Ectodermal cell (in vitro differentiated cells): Measurements from ENCODE around the gene ARR3.
"Not testable (repeated sequence)": the region's sequence is repeated elsewhere in the genome, so short reads cannot be mapped to it uniquely, and the experiment has no call there.

Experiments
- H3K27ac ChIP-seq: 2 replicates; pipeline ENCODE4 v1.7.0; 2013; ENCODE audit warnings: mild to moderate bottlenecking, low read depth, low read length; ENCODE audit not compliant: insufficient read depth, poor library complexity, severe bottlenecking
- H3K27me3 ChIP-seq: 2 replicates; pipeline ENCODE4 v1.7.0; 2013; ENCODE audit warnings: mild to moderate bottlenecking, low read length; ENCODE audit not compliant: insufficient read depth, control insufficient read depth, poor library complexity, severe bottlenecking
- H3K36me3 ChIP-seq: one replicate; pipeline ENCODE4 v1.7.0; 2013; ENCODE audit warnings: low read length; ENCODE audit not compliant: control insufficient read depth, insufficient read depth
- H3K4me1 ChIP-seq: one replicate; pipeline ENCODE4 v1.7.0; 2013; ENCODE audit warnings: low read length; ENCODE audit not compliant: control insufficient read depth, insufficient read depth
- H3K4me3 ChIP-seq: 2 replicates; pipeline ENCODE4 v1.7.0; 2013; ENCODE audit warnings: low read depth, low read length, control low read depth; ENCODE audit not compliant: insufficient read depth
- H3K9me3 ChIP-seq: 2 replicates; pipeline ENCODE4 v1.7.0; 2013; ENCODE audit warnings: mild to moderate bottlenecking, low read length, moderate library complexity; ENCODE audit not compliant: control insufficient read depth
- WGBS, 2 experiments: methylation state at CpG; one replicate each; pipeline ENCODE4 v1.1.7; 2013; ENCODE audit warnings: missing lambda C conversion rate in 2 of 2; 5-methylcytosine and 5-hydroxymethylcytosine counted together

Gene ARR3

DNA sequence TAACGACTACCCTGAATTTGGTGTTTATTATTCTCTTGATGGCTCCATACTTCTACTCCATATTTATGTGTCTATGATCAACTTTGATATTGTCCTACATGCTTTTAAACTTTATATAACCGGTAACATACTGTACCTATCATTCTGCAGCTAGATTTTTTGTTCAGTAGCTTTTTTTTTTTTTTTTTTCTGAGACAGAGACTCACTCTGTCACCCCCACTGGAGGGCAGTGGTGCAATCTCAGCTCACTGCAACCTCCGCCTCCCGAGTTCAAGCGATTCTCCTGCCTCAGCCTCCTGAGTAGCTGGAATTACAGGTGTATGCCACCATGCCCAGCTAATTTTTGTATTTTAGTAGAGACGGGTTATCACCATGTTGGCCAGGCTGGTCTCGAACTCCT lies 5.9 kb downstream of the ARR3 start:
- 83 to 89% methylated on average over 5 to 7 of the region's 7 CpGs for WGBS, 2 experiments

DNA sequence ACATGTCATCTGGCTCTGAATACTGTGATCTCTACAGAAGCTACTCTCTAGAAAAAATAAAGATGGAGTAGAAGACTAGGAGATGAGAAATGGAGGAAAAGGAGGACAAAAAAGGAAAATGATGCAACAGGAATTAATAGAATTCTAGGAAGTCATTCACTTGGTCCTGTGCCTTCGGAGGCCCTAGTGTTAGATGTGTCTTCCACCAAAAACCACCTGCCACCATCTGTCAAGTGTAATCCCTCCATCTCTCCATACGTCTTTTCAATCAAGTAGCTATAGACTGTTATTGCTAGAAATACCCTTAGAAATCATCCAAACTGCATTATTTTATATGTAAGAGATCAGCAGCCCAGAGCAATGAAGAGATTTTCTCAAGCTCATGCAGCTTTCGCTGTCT lies 10.9 kb downstream of the ARR3 start:
- Histone ChIP-seq H3K36me3 (no peaks in the 10 kb centered on the region), H3K4me1 (no peaks in the 10 kb centered on the region), H3K27ac (no peak overlapping the region), H3K27me3 (no peaks in the 10 kb centered on the region), H3K9me3 (no peaks in the 10 kb centered on the region), H3K4me3 (no peak overlapping the region)
- WGBS, 2 experiments: 94 to 100% methylated on average over 1 to 3 of the region's 3 CpGs

More for the DNA sequence above, 5.9 kb downstream of the ARR3 start:
- not testable (repeated sequence) for H3K4me3 ChIP-seq, H3K9me3 ChIP-seq, H3K27me3 ChIP-seq, H3K36me3 ChIP-seq, H3K27ac ChIP-seq, H3K4me1 ChIP-seq

DNA sequence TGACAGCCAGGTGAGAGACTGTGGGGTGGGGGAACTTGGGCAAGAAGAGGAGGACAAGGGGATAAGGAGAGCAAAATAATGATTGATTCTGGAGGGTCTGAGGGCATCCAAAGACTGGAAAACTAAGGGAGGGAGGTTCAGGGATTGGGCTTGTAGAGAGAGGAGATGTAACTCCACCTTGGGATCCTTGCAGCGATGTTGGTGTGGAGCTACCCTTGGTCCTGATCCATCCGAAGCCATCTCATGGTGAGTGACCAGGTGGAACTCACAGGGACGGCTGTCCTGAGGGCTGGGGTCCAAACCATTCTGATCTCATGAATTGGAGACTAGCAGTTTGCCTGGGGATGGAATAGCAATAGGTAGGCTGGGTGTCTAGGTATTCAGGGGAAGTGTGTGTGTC lies 12.4 kb downstream of the ARR3 start:
- Histone ChIP-seq H3K4me3 (no peak overlapping the region), H3K27ac (no peak overlapping the region), H3K36me3 (no peaks in the 10 kb centered on the region), H3K4me1 (no peaks in the 10 kb centered on the region), H3K27me3 (no peaks in the 10 kb centered on the region), H3K9me3 (no peaks in the 10 kb centered on the region)
- 87 to 89% methylated on average over 3 of the region's 3 CpGs for WGBS, 2 experiments

DNA sequence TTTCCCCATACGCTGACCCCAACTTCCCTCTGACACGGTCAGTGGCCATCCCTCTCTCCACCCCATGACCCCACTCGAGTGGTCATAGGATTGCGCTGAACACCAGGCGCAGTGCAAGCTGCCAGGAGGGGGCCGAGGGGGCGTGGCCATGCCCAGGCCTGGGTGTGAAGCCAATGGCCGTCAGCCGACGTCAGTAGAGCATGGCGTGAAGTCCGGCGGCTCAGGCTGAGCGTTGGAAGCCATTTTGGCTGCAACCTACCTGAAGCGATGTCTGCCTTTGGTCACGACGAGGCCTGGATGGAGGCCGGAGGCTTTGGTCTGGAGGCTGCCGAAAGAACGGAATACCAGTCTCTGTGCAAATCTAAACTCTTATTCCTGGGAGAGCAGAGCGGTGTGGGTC lies 13.8 kb downstream of the ARR3 start, which contains the start of gene RAB41:
Gene RAB41 (plus strand): TSS at position 222 of the 400 bp plus-strand sequence. CDS start 46 bp downstream, at position 268.
- no peaks in the 10 kb centered on the region for H3K27me3 ChIP-seq
- H3K36me3 ChIP-seq: no peaks in the 10 kb centered on the region
- H3K27ac ChIP-seq: no peak within 1 kb of the TSS
- H3K9me3 ChIP-seq: no peaks in the 10 kb centered on the region
- H3K4me3 ChIP-seq: no peak within 1 kb of the TSS
- WGBS, 2 experiments: 93 to 97% methylated on average over 21 of the region's 21 CpGs
- no peaks in the 10 kb centered on the region for H3K4me1 ChIP-seq

DNA sequence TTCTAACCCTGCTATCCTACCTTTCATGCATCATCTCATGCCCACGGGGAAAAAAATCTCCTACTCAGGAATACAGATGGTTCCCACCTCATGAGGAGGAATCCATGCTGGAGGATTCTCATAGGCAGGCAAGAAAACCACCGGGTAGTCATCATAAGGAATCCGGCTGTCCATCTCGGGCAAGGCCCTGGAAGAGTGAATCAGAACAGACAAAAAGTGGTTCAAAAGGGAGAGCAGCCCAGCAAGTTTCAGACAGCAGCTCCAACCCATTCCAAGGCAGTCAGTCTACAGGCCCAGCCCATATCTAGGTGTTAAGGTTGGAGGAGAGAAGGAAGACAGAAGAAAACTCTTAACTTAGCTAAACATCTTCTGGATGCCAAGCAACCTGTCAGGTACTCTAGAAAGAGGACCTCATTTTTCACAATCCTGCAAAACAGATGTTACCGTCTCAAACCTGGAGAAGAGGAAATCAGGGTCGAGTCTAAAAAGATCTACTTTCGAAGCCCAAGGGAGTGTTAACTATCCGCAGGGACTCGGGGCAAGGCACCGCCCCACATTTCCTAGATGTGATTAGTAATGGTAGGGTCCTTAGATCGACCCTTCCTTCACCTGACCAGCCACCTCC lies 21.1 kb downstream of the ARR3 start:
- no peaks in the 10 kb centered on the region for H3K27me3 ChIP-seq
- no peaks in the 10 kb centered on the region for H3K4me1 ChIP-seq
- no peak overlapping the region for H3K27ac ChIP-seq
- peak overlapping the region; percentile 73 for H3K4me3 ChIP-seq
- H3K36me3 ChIP-seq: no peaks in the 10 kb centered on the region
- WGBS, 2 experiments: 29 to 35% methylated on average over 10 to 11 of the region's 11 CpGs
- H3K9me3 ChIP-seq: no peaks in the 10 kb centered on the region

DNA sequence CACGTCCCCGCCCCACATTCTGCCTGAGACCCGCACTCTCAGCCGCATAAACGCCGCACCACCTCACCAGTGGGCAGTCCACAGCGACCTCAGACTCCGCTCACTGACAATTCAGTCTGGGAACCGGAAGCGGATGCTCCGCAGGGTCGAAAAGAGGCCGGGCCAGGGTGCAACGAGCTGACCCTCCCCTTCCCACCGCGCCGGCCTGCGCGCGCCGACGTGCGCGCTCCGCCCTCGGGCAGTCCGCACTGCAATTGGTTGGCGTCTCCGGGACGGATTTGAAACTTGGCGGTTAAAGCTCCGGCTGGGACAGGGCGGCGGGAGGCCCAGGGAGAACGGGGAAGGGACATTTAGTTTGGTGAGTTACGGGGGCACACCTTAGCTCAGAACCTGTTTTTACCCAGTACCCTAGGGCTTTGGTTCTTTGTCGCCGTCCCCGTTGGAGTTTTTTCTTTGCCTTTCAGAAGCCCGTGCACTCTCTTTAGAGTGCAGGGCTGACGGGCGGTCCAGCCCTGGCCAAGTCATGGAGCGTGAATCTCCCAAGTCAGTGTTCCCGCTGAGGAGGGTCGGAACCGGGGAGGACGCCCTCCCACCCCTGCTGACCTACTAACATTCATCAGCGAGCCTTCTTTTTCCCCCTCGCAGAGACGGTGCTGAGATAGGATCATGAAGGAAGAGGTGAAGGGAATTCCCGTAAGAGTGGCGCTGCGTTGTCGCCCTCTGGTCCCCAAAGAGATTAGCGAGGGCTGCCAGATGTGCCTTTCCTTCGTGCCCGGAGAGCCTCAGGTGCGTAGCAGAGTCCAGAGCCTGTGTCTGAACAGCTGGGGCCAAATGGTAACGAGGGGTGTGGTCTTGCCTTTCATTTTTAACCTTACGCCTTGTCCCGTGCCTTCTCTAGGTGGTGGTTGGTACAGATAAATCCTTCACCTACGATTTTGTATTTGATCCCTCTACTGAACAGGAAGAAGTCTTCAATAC lies 21.9 kb downstream of the ARR3 start, which contains the start of the genes KIF4A and PDZD11:
Gene KIF4A (plus strand): TSS at position 312 of the 978 bp plus-strand sequence. CDS start 355 bp downstream, at position 667.
Gene PDZD11 (minus strand): TSS at position 135 of the 978 bp plus-strand sequence. CDS start 586 bp downstream, outside the sequence.
- 0 to 1% methylated on average over 54 to 60 of the region's 62 CpGs for WGBS, 2 experiments

DNA sequence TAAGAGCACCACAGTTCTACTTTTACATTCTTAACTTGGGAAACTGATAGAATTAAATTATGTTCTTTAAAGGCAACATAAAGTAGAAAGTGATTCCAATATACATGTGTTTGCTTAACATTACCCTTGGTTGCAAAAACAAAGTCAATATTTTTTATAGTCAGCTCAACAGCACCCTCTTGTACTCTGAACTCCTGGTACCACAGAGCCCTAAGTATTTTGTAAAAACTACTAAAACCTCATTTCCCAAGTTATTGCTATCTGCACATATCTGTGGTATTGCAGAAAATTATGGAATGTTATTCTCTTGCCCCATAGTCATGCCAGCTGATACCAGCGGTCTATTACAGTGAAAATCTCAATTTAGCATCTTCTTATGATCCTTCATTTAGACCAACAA lies 24.7 kb downstream of the ARR3 start:
- H3K4me3 ChIP-seq: no peak overlapping the region
- no peak overlapping the region for H3K27ac ChIP-seq
- H3K27me3 ChIP-seq: no peaks in the 10 kb centered on the region
- 0% methylated on average over 1 of the region's 1 CpG for WGBS, 2 experiments
- H3K9me3 ChIP-seq: no peaks in the 10 kb centered on the region
- H3K36me3 ChIP-seq: no peaks in the 10 kb centered on the region
- no peaks in the 10 kb centered on the region for H3K4me1 ChIP-seq

More for the DNA sequence above, 21.9 kb downstream of the ARR3 start, which contains the start of the genes KIF4A and PDZD11:
- Histone ChIP-seq H3K9me3 (no peaks in the 10 kb centered on the region), H3K4me1 (no peaks in the 10 kb centered on the region), H3K27me3 (no peaks in the 10 kb centered on the region), H3K4me3 (peak within 1 kb of the TSS; percentile 73), H3K36me3 (no peaks in the 10 kb centered on the region), H3K27ac (no peak within 1 kb of the TSS)

DNA sequence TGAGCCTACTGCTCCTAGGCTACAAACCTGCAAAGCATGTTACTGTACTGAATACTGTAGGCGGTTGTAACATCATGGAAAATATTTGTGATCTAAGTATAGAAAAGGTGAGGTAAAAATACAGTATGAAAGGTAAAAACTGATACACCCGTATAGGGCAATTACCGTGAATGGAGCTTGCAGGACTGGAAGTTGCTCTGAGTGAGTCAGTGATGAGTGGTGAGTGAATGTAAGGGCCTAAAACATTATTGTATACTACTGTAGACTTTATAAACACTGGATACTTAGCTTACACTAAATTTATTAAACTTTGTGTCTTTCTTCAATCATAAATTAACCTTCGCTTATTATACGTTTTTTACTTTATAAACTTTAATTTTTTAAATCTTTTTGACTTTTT lies 25.5 kb downstream of the ARR3 start:
- Histone ChIP-seq H3K27me3 (no peaks in the 10 kb centered on the region), H3K36me3 (no peaks in the 10 kb centered on the region), H3K9me3 (no peaks in the 10 kb centered on the region), H3K4me1 (no peaks in the 10 kb centered on the region), H3K4me3 (no peak overlapping the region), H3K27ac (no peak overlapping the region)
- WGBS, 2 experiments: 97 to 100% methylated on average over 3 to 4 of the region's 5 CpGs

DNA sequence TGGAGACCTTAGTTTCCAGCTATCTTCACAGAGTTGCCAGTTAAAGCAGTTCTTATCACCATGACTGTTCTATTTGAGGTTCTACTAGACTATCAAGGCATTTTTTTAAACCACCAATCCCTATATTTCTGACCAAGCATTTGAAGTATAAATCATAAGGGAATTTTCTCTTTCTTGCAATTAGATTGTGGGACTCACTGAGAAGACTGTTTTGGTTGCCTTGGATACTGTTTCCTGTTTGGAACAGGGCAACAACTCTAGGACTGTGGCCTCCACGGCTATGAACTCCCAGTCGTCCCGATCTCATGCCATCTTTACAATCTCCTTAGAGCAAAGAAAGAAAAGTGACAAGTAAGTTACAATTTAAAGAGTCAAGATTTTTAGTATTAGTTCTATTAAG lies 33.6 kb downstream of the ARR3 start:
- H3K4me3 ChIP-seq: no peak overlapping the region
- no peak overlapping the region for H3K27ac ChIP-seq
- WGBS, 2 experiments: 100% methylated on average over 2 of the region's 3 CpGs
- no peaks in the 10 kb centered on the region for H3K27me3 ChIP-seq
- no peaks in the 10 kb centered on the region for H3K4me1 ChIP-seq
- no peaks in the 10 kb centered on the region for H3K9me3 ChIP-seq
- peaks cover 9% of the 10 kb centered on the region for H3K36me3 ChIP-seq

DNA sequence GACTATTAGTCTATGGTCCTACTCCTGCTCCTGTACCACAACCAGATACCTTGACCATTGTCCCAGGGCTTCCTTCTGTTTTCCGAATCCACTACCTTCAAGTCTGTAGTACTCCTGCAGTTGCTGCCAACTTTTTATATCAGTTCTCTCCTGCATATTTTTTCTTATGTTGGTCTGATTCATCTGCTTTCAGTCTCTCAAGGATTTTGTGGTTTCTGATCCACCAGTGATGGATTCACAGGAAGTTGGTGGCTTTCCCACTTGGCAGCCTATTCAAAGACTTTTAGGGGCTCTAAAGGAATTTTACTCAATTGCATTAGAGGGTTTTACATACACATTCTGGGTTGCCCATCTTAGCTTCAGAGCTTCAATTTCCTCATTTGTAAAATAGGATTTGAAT lies 45.4 kb downstream of the ARR3 start:
- Histone ChIP-seq H3K4me1 (no peaks in the 10 kb centered on the region), H3K9me3 (no peaks in the 10 kb centered on the region), H3K27ac (no peak overlapping the region), H3K36me3 (no peaks in the 10 kb centered on the region), H3K27me3 (no peaks in the 10 kb centered on the region), H3K4me3 (no peak overlapping the region)
- WGBS, 2 experiments: 87 to 92% methylated on average over 1 of the region's 1 CpG
